ENCODE data around the gene PKHD1. TPM values are rescaled to one million over a fixed set of nuclear protein-coding genes. Genes with fewer than 3 reads are reported as not detected.

PKHD1 gene
- total RNA-seq, 1 experiment from 2014 or later: 0.09 TPM

- H3K4me2 ChIP-seq (ENCODE audit: insufficient read depth, insufficient read length, low read length): no peak overlapping the region
- no peak overlapping the region for H3K23ac ChIP-seq (ENCODE audit: insufficient read length, low read depth, low read length)
- WGBS (ENCODE audit: extremely low coverage, insufficient read length, low lambda C conversion rate): no CpG with 5 or more reads among the region's 3 CpGs
Observed at GRCh38 chr6:51992876-51993275, 94.5 kb downstream of the PKHD1 start.

More at GRCh38 chr6:51992876-51993275, 94.5 kb downstream of the PKHD1 start:
- TF ChIP-seq, protein P1, sequence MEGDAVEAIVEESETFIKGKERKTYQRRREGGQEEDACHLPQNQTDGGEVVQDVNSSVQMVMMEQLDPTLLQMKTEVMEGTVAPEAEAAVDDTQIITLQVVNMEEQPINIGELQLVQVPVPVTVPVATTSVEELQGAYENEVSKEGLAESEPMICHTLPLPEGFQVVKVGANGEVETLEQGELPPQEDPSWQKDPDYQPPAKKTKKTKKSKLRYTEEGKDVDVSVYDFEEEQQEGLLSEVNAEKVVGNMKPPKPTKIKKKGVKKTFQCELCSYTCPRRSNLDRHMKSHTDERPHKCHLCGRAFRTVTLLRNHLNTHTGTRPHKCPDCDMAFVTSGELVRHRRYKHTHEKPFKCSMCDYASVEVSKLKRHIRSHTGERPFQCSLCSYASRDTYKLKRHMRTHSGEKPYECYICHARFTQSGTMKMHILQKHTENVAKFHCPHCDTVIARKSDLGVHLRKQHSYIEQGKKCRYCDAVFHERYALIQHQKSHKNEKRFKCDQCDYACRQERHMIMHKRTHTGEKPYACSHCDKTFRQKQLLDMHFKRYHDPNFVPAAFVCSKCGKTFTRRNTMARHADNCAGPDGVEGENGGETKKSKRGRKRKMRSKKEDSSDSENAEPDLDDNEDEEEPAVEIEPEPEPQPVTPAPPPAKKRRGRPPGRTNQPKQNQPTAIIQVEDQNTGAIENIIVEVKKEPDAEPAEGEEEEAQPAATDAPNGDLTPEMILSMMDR (conservative IDR thresholded peaks at IDR 0.05): no peak
- no peak overlapping the region for H2BK12ac ChIP-seq (ENCODE audit: insufficient read length, low read depth, low read length)
- no peaks in the 10 kb centered on the region for H3K79me2 ChIP-seq (ENCODE audit: insufficient read depth, low read length)
- H3K79me1 ChIP-seq (ENCODE audit: insufficient read depth, low read depth, low read length, poor library complexity, severe bottlenecking): no peaks in the 10 kb centered on the region
- no peak overlapping the region for H2BK120ac ChIP-seq (ENCODE audit: low read depth, low read length, poor library complexity, severe bottlenecking)
- H3K27me3 ChIP-seq (ENCODE audit: insufficient read depth, low read length): no peaks in the 10 kb centered on the region
- H3K27ac ChIP-seq (ENCODE audit: insufficient read length, low read depth, low read length): no peak overlapping the region
- no peak overlapping the region for H4K8ac ChIP-seq (replicated peaks; ENCODE audit: insufficient read length, low read depth, low read length)
- peaks cover 3 to 6% of the 10 kb centered on the region in 2 experiments; a peak in 3 of 4 replicates for H3K4me1 Mint-ChIP-seq
- H3K9me3 ChIP-seq (ENCODE audit: control insufficient read depth, low read depth, low read length): no peaks in the 10 kb centered on the region
- H3K36me3 Mint-ChIP-seq (ENCODE audit: insufficient read depth in 1 of 3, low read depth in 3 of 3): no peaks in the 10 kb centered on the region
- H3T11ph ChIP-seq (ENCODE audit: low read length): no peak overlapping the region
- no peaks in the 10 kb centered on the region for H3K23me2 ChIP-seq (ENCODE audit: insufficient read length, low read depth, low read length, poor library complexity, severe bottlenecking)
- no peak overlapping the region for H2AFZ ChIP-seq (ENCODE audit: low read length)
- H3K9ac ChIP-seq (ENCODE audit: extremely low read depth, insufficient read length, low read length): no peak overlapping the region
- no peak overlapping the region for H3K18ac ChIP-seq (ENCODE audit: insufficient read length, low read depth, low read length)
- no peak overlapping the region for H2BK15ac ChIP-seq (ENCODE audit: low read depth, low read length)
- H3K56ac ChIP-seq (ENCODE audit: insufficient read length, low read depth, low read length): no peak overlapping the region
- H3K9me3 Mint-ChIP-seq: no peaks in the 10 kb centered on the region
- no peak overlapping the region for H4K5ac ChIP-seq (ENCODE audit: insufficient read length, low read depth, low read length)
- H3K14ac ChIP-seq (ENCODE audit: insufficient read depth, low read length): no peak overlapping the region
- H2BK5ac ChIP-seq (ENCODE audit: insufficient read length, low read length): no peak overlapping the region
- H3K27ac Mint-ChIP-seq: no peak overlapping the region
- H2AK5ac ChIP-seq (ENCODE audit: insufficient read length, low read length): no peak overlapping the region
- H4K20me1 ChIP-seq (ENCODE audit: control insufficient read depth, insufficient read depth, insufficient read length): no peaks in the 10 kb centered on the region
- H2BK20ac ChIP-seq (ENCODE audit: low read depth, low read length, poor library complexity, severe bottlenecking): no peak overlapping the region
- no peak overlapping the region for H3K4ac ChIP-seq (ENCODE audit: low read depth, low read length)
- no peak overlapping the region for H4K91ac ChIP-seq (ENCODE audit: insufficient read length, low read depth, low read length)
- no peak overlapping the region for H3K4me3 Mint-ChIP-seq
- H3K4me1 ChIP-seq (ENCODE audit: insufficient read depth, low read length): no peaks in the 10 kb centered on the region
- H3K27me3 Mint-ChIP-seq (ENCODE audit: low read depth): no peaks in the 10 kb centered on the region
- DNase-seq: no peak
